Measurements from ENCODE around the gene COMP. TPM values are rescaled to one million over a fixed set of nuclear protein-coding genes. Genes with fewer than 3 reads are reported as not detected.

The COMP gene
- total and polyA plus RNA-seq, 9 donors, result 0.88 to 96.3 (median 8.7) TPM

DNA sequence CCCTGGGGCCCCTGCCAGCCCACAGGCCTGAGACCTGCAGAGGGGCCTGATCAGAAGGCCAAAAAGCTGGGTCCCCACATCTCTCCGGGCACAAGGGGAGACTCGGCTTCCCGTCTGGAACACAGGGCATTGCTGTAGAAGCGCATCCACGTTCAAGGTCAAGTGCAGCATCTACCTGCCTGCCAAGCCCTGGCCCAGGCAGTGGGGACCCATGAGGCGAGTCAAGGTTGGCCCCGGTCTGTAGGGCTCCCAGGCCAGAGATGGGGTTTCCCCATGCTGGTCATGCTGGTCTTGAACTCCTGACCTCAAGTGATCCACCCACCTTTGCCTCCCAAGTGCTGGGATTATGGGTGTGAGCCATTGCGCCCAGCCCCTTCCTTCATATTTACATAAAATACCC is 13.5 kb upstream of the COMP start:
- 90% methylated on average over 6 of the region's 8 CpGs for WGBS (ENCODE audit: insufficient coverage)
- no peaks in the 10 kb centered on the region for H3K4me1 ChIP-seq (ENCODE audit: control insufficient read depth, insufficient read depth, low read length)
- H3K36me3 ChIP-seq (ENCODE audit: control insufficient read depth, insufficient read depth, low read length), result no peaks in the 10 kb centered on the region
- peaks cover 23% of the 10 kb centered on the region for H3K27me3 ChIP-seq (ENCODE audit: control insufficient read depth, insufficient read depth, low read length)
- no peak overlapping the region for H3K4me3 ChIP-seq (ENCODE audit: low read length)
- H3K27ac ChIP-seq (ENCODE audit: low read length), result no peak overlapping the region
- DNase-seq, result no peak
- H3K9me3 ChIP-seq (replicated peaks; ENCODE audit: control insufficient read depth, low read depth, low read length), result no peaks in the 10 kb centered on the region

- 73% methylated on average over 15 of the region's 15 CpGs for WGBS (ENCODE audit: insufficient coverage)
- H3K27me3 ChIP-seq (ENCODE audit: control insufficient read depth, insufficient read depth, low read length), result peaks cover 24% of the 10 kb centered on the region
Measured at GRCh38 chr19:18804139-18804601, 13.1 kb upstream of the COMP start.

GRCh38 chr19:18803550-18804138 is 12.5 kb upstream of the COMP start:
- peaks cover 29% of the 10 kb centered on the region for H3K27me3 ChIP-seq (ENCODE audit: control insufficient read depth, insufficient read depth, low read length)
- no peak overlapping the region for H3K27ac ChIP-seq (ENCODE audit: low read length)
- no peak for DNase-seq
- no peaks in the 10 kb centered on the region for H3K9me3 ChIP-seq (replicated peaks; ENCODE audit: control insufficient read depth, low read depth, low read length)
- no peaks in the 10 kb centered on the region for H3K36me3 ChIP-seq (ENCODE audit: control insufficient read depth, insufficient read depth, low read length)
- no peak overlapping the region for H3K4me3 ChIP-seq (ENCODE audit: low read length)
- no peaks in the 10 kb centered on the region for H3K4me1 ChIP-seq (ENCODE audit: control insufficient read depth, insufficient read depth, low read length)
- WGBS (ENCODE audit: insufficient coverage), result 96% methylated on average over 2 of the region's 5 CpGs

More at GRCh38 chr19:18804139-18804601, 13.1 kb upstream of the COMP start:
- Histone ChIP-seq H3K27ac (ENCODE audit: low read length) (no peak overlapping the region), H3K9me3 (replicated peaks; ENCODE audit: control insufficient read depth, low read depth, low read length) (no peaks in the 10 kb centered on the region), H3K4me1 (ENCODE audit: control insufficient read depth, insufficient read depth, low read length) (no peaks in the 10 kb centered on the region), H3K4me3 (ENCODE audit: low read length) (no peak overlapping the region), H3K36me3 (ENCODE audit: control insufficient read depth, insufficient read depth, low read length) (no peaks in the 10 kb centered on the region)
- DNase-seq, result no peak

GRCh38 chr19:18802354-18802753 is 11.2 kb upstream of the COMP start:
- H3K27me3 ChIP-seq (ENCODE audit: control insufficient read depth, insufficient read depth, low read length), result peaks cover 40% of the 10 kb centered on the region
- WGBS (ENCODE audit: insufficient coverage), result 79% methylated on average over 8 of the region's 11 CpGs
- no peak for DNase-seq

DNA sequence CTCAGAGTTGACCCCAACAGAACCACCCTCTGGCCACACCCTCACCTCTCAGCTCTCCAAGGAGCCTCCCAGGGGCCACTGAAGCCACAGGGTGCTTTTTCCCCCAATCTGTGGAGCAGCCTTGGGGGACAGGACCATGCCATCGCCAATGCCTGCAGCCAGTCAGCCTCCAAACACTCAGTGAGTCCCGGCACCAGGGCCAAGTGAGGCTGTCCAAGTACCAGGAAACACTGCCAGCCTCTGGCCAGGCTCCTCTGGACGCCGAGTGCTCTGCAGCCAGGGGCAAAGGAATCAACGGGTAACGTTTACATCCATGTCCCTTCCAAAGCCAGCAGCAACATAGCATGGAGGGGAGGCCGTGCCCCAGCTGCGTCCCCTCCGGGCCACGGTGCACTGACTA is 9.5 kb upstream of the COMP start:
- Histone ChIP-seq H3K4me1 (ENCODE audit: control insufficient read depth, insufficient read depth, low read length) (peaks cover 2% of the 10 kb centered on the region), H3K4me3 (ENCODE audit: low read length) (no peak overlapping the region), H3K36me3 (ENCODE audit: control insufficient read depth, insufficient read depth, low read length) (no peaks in the 10 kb centered on the region), H3K27me3 (ENCODE audit: control insufficient read depth, insufficient read depth, low read length) (peaks cover 54% of the 10 kb centered on the region), H3K9me3 (replicated peaks; ENCODE audit: control insufficient read depth, low read depth, low read length) (no peaks in the 10 kb centered on the region), H3K27ac (ENCODE audit: low read length) (no peak overlapping the region)
- WGBS (ENCODE audit: insufficient coverage), result 57% methylated on average over 10 of the region's 10 CpGs
- no peak for DNase-seq

More at GRCh38 chr19:18802354-18802753, 11.2 kb upstream of the COMP start:
- Histone ChIP-seq H3K36me3 (ENCODE audit: control insufficient read depth, insufficient read depth, low read length) (no peaks in the 10 kb centered on the region), H3K4me3 (ENCODE audit: low read length) (no peak overlapping the region), H3K9me3 (replicated peaks; ENCODE audit: control insufficient read depth, low read depth, low read length) (no peaks in the 10 kb centered on the region), H3K27ac (ENCODE audit: low read length) (no peak overlapping the region), H3K4me1 (ENCODE audit: control insufficient read depth, insufficient read depth, low read length) (no peaks in the 10 kb centered on the region)

- Histone ChIP-seq H3K27ac (ENCODE audit: low read length) (no peak overlapping the region), H3K36me3 (ENCODE audit: control insufficient read depth, insufficient read depth, low read length) (no peaks in the 10 kb centered on the region), H3K9me3 (replicated peaks; ENCODE audit: control insufficient read depth, low read depth, low read length) (no peaks in the 10 kb centered on the region), H3K4me1 (ENCODE audit: control insufficient read depth, insufficient read depth, low read length) (peaks cover 5% of the 10 kb centered on the region), H3K27me3 (ENCODE audit: control insufficient read depth, insufficient read depth, low read length) (peaks cover 57% of the 10 kb centered on the region), H3K4me3 (ENCODE audit: low read length) (no peak overlapping the region)
- DNase-seq, result no peak
Measured at GRCh38 chr19:18800079-18800478, 9.0 kb upstream of the COMP start.

- Histone ChIP-seq H3K4me3 (ENCODE audit: low read length) (no peak overlapping the region), H3K4me1 (ENCODE audit: control insufficient read depth, insufficient read depth, low read length) (peaks cover 5% of the 10 kb centered on the region), H3K27me3 (ENCODE audit: control insufficient read depth, insufficient read depth, low read length) (peaks cover 62% of the 10 kb centered on the region), H3K36me3 (ENCODE audit: control insufficient read depth, insufficient read depth, low read length) (no peaks in the 10 kb centered on the region), H3K27ac (ENCODE audit: low read length) (no peak overlapping the region), H3K9me3 (replicated peaks; ENCODE audit: control insufficient read depth, low read depth, low read length) (no peaks in the 10 kb centered on the region)
- no peak for DNase-seq
Measured at GRCh38 chr19:18799389-18799970, 8.4 kb upstream of the COMP start.

- no peaks in the 10 kb centered on the region for H3K9me3 ChIP-seq (replicated peaks; ENCODE audit: control insufficient read depth, low read depth, low read length)
- no peaks in the 10 kb centered on the region for H3K36me3 ChIP-seq (ENCODE audit: control insufficient read depth, insufficient read depth, low read length)
- no peak overlapping the region for H3K27ac ChIP-seq (ENCODE audit: low read length)
- 50% methylated on average over 18 of the region's 22 CpGs for WGBS (ENCODE audit: insufficient coverage)
- no peak for DNase-seq
- peaks cover 63% of the 10 kb centered on the region for H3K27me3 ChIP-seq (ENCODE audit: control insufficient read depth, insufficient read depth, low read length)
- H3K4me1 ChIP-seq (ENCODE audit: control insufficient read depth, insufficient read depth, low read length), result peaks cover 5% of the 10 kb centered on the region
- no peak overlapping the region for H3K4me3 ChIP-seq (ENCODE audit: low read length)
Measured at GRCh38 chr19:18798384-18799352, 7.6 kb upstream of the COMP start.

GRCh38 chr19:18796239-18796638 is 5.1 kb upstream of the COMP start:
- no peak for DNase-seq
- Histone ChIP-seq H3K27ac (ENCODE audit: low read length) (no peak overlapping the region), H3K4me1 (ENCODE audit: control insufficient read depth, insufficient read depth, low read length) (peaks cover 6% of the 10 kb centered on the region), H3K27me3 (ENCODE audit: control insufficient read depth, insufficient read depth, low read length) (peaks cover 77% of the 10 kb centered on the region), H3K36me3 (ENCODE audit: control insufficient read depth, insufficient read depth, low read length) (no peaks in the 10 kb centered on the region), H3K9me3 (replicated peaks; ENCODE audit: control insufficient read depth, low read depth, low read length) (no peaks in the 10 kb centered on the region), H3K4me3 (ENCODE audit: low read length) (no peak overlapping the region)
- WGBS (ENCODE audit: insufficient coverage), result no CpG with 5 or more reads among the region's 2 CpGs

DNA sequence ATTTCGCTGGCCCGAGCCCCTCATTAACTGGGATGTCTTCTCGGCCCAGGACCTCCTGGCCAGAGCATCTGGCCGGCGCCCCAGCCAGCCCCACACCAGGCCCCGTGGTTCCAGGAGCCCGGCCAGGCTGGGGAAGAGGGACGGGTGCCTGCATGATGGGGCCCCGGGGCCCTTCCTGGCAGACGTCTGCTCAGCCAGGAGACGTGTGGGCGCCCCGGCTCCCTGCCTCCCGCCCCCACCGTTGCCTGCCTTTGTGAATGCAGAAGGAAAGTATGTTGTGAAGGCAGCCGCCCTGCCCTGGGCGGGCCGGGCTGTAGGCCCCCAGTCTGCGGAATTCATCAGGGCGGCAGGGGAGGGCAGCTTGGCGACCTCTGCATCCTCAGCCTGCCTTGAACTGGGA is 4.4 kb upstream of the COMP start:
- Histone ChIP-seq H3K4me3 (ENCODE audit: low read length) (no peak overlapping the region), H3K4me1 (ENCODE audit: control insufficient read depth, insufficient read depth, low read length) (peaks cover 12% of the 10 kb centered on the region), H3K36me3 (ENCODE audit: control insufficient read depth, insufficient read depth, low read length) (no peaks in the 10 kb centered on the region), H3K27ac (ENCODE audit: low read length) (no peak overlapping the region), H3K27me3 (ENCODE audit: control insufficient read depth, insufficient read depth, low read length) (peaks cover 77% of the 10 kb centered on the region), H3K9me3 (replicated peaks; ENCODE audit: control insufficient read depth, low read depth, low read length) (no peaks in the 10 kb centered on the region)
- 3% methylated on average over 19 of the region's 21 CpGs for WGBS (ENCODE audit: insufficient coverage)
- peak; percentile 64 for DNase-seq
